DND-41 (cell line): Measurements from ENCODE around the gene AEBP2.
"Not testable (repeated sequence)": the region's sequence is repeated elsewhere in the genome, so short reads cannot be mapped to it uniquely, and the experiment has no call there.

Experiments used
- CTCF ChIP-seq: IDR thresholded peaks from 2 replicates; pipeline ENCODE4 v1.5.1; 2012; ENCODE audit warnings: borderline replicate concordance, low read length, moderate library complexity, mild to moderate bottlenecking; ENCODE audit not compliant: poor library complexity, severe bottlenecking; ENCODE audit errors: extremely low read depth
- EZH2 ChIP-seq: IDR thresholded peaks from 3 replicates; pipeline ENCODE4 v1.6.1; 2012; ENCODE audit warnings: borderline replicate concordance, low read depth, mild to moderate bottlenecking, moderate library complexity, low read length, inconsistent platforms; ENCODE audit not compliant: severe bottlenecking

GRCh38 chr12:19392644-19393043 is 46.6 kb upstream of the AEBP2 start:
- TF ChIP-seq EZH2, CTCF: not testable (repeated sequence)
